Sciatic nerve (tissue), 2 donors: Measurements from ENCODE around the gene TRIM2. TPM values are rescaled to one million over a fixed set of nuclear protein-coding genes. Genes with fewer than 3 reads are reported as not detected.

Source experiments
- ATAC-seq: fragments of 200-7000 bp; cut with Tn5 transposase; one replicate; pipeline ENCODE4 v1.9.1; 2020; ENCODE audit warnings: mild to moderate bottlenecking, moderate library complexity
- DNase-seq: peaks from one replicate; pipeline ENCODE4 v3.0.0-alpha.2; 2020; ENCODE audit warnings: low spot score
- intact Hi-C: fragments of 100-400 bp; cut with DNase I; formaldehyde crosslinking; loops from one replicate; pipeline ENCODE4 v1.14.2; 2022
- total RNA-seq: library from RNA; stranded (reverse); fragmentation: NEBNext Ultra II Directional; extraction: Animal tissue kit (Norgen Biotek cat#: 25700); gene quantifications from one replicate; pipeline ENCODE4 v1.2.1, GENCODE V29; 2021
- donor health status: DM: no; HTN: no; CAD: no.
- donor health status: DM: no; HTN: no; CAD: no.

Gene TRIM2
- total RNA-seq, 1 donor from 2014 or later: 60.9 TPM

DNA sequence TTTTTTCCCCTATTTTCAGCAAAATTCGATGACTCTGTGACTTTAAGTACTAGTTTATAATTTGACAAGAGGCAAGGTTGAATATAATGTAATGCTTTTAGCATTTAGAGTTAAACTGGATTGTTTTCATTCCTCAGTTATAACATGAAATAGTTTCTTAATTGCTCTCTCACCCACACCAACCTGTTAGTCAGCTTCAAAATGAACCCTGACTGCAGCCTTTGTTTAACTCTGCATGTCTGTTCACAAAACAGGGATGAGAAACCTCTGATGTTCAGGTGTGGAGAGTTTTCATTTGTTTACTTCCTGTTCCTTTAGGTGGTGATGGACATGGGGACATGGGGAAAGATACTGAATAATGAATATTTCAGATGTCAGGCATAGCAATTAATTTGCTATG lies 90.4 kb downstream of the TRIM2 start:
- intact Hi-C loops: no loop called here

DNA sequence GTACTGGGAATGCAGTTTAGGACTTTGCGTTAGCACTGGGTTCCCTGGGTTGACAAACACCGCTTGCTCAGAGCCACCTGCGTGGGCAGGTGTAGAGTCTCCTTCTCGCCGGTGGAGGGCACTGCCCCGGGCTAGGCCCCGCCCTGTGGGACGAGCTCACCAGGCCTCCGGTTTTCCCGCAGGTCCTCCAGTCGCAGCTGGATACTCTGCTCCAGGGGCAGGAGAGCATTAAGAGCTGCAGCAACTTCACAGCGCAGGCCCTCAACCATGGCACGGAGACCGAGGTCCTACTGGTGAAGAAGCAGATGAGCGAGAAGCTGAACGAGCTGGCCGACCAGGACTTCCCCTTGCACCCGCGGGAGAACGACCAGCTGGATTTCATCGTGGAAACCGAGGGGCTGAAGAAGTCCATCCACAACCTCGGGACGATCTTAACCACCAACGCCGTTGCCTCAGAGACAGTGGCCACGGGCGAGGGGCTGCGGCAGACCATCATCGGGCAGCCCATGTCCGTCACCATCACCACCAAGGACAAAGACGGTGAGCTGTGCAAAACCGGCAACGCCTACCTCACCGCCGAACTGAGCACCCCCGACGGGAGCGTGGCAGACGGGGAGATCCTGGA lies 91.0 kb downstream of the TRIM2 start:
- ATAC-seq: no peak

More for the DNA sequence above, 90.4 kb downstream of the TRIM2 start:
- no peak for DNase-seq
- ATAC-seq: no peak

DNA sequence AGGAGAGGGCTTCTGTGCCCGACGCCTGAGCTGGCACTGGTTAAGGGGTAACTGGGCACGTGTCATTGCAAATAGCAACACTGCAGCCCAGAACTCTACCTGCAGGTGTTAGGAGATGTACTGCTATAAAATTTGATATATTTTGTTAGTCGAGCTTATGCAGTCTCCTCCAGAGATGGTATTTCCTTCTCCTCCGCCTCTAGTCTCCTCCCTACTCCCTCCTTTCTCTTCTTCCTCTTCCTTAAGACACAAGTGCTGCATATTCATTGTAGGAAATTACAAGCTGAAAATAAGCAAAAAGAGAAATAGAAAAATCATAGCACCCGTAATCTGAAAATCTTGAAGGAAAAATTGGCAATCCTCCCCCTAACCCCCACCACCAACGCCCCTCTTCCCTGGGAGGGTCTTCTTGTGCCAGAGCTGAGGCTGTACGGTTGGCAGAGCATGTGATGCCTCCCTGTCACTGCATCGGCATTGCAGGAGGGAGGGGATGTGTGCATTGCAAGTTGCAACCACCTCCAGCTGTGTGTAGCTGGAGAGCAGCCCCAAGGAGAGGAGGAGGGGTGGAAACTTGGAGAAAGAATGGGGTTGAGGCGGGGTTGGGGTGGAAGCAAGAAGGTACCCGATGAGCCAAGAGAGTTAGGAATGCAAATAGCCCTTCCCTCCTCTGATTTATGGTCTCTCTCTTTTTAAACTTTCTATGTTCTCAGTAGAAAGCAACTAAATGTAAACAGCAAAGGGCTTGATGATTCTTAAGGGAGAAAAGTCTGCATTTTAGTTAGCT lies 92.0 kb downstream of the TRIM2 start:
- peak; percentile 55 for ATAC-seq
- intact Hi-C loops: no loop called here
- no peak for DNase-seq

More for the DNA sequence above, 91.0 kb downstream of the TRIM2 start:
- intact Hi-C loops: no loop called here
- DNase-seq: no peak

DNA sequence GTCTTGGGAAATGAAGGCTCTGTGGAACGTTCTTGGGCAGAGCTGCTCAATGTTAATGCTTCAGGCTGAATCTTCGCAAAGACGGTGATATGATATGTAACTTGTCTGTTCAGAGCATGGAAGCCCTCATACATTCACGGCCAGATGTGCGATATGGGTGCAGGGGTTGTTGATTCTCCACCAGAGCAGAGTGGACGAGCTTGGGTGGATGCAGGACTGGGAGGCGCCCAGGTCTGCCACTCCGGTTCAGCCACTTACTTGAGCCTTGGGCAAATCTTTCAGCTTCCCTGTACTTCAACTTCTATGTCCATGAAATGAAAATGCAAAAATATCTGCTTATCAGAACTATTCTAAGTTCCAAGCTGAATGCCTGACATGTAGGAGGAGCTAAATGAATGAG lies 92.9 kb downstream of the TRIM2 start:
- DNase-seq: no peak
- intact Hi-C loops: no loop called here
- ATAC-seq: no peak

DNA sequence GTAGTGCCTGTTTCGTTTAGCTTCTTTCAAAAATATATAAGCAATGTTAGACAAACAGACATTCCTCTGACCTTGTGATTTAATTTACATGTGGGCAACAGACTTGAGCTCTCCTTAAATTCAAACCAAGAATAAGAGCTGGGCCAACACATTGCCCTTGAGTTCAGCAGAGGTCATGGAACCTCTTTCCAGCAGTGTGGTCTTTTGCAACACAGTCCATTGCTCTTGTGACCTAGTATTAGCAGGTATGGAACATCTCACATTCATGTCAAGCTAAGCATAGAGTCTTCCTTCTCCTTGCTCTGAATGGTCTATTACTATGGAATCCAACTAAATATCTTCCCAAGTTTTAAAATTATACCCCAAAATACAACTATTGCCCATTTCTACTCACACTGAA lies 106.5 kb downstream of the TRIM2 start:
- DNase-seq (no peak), ATAC-seq (no peak)
- intact Hi-C loops: no loop called here

DNA sequence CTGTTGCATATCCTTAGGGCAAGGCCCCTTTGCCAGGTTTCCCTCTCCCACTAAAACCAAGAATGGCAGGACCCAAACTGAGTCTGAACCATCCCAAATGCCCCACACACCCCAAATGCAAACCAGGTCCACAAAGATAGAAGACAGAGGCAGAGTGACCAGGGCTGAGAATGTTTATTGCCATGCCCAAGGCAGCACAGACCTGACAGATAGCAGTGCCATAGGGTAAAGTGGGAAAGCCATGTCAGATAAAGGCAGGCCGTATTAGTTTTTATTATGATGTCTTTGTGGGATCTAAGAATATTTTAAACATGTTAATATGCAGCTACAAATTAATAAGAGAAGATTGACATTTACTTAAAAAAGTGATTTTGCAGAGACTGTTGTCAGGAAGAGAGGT lies 110.7 kb downstream of the TRIM2 start:
- ATAC-seq (no peak), DNase-seq (no peak)
- intact Hi-C loops: no loop called here

DNA sequence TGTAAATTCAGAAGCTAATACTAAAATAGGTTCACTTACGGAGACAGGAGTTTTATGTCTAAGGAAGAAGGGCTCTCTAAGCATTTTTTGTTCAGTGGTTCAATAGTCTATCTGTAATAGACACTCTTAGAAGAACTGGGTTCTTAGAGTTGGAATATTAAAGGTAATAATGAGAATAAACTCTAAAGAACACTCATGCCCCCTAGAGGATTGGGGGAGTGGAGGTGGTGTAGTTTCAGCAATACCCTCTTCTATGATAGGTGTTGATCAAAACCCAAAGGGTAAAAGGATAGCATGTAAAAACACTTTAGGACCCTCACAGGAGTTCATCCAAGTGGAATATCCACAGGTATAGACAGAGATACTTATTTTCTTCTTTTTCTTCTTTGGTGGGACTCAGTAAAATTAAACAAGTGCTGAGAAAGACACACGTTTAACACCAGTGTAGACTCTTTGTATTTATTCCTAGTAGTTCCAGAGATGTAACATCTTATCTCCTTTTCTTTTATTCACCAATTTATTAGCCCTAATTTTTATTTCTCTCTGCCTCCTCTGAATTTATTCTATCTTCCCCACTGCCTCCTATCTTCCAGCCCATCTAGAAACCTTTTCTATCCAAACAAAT lies 114.6 kb downstream of the TRIM2 start:
- intact Hi-C loops: no loop called here
- no peak for DNase-seq
- peak; percentile 80 for ATAC-seq

DNA sequence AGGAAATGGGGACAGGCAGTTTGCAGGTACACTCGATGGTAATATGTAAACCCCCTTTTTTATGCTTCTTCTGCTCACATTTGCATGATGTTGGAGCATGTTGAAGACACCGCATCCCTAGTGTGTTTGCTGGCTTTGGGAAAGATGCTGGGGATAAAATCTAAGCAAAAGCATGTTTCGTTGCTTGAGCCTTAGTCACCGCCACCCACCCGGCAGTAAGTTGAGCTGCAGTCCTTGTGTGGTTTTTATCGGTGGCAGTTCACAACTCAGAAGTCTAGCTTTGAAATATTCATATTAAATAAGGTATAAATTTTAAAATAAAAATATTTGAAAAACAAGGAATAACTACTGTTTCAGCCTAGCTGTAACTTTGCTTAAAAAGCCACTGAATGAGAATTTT lies 118.5 kb downstream of the TRIM2 start:
- DNase-seq: no peak
- intact Hi-C loops: no loop called here
- no peak for ATAC-seq

DNA sequence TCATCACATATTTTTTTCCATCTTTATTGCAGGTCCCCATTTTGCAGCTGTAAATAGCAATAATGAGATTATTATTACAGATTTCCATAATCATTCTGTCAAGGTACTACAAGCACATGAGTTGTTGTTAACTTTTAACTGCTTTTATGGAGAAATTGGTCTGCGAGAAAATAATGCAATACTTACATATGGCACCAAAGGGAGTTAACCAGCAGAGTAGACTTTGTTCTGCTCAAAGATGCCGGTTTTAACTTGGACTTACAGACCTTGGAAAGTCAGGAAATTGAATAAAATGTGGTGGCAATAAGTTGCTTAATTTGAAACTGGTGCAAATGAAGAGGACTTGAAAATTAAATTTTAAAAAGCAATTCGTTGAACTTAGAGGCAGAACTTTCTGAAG lies 119.8 kb downstream of the TRIM2 start:
- ATAC-seq (no peak), DNase-seq (no peak)
- intact Hi-C loops: no loop called here

DNA sequence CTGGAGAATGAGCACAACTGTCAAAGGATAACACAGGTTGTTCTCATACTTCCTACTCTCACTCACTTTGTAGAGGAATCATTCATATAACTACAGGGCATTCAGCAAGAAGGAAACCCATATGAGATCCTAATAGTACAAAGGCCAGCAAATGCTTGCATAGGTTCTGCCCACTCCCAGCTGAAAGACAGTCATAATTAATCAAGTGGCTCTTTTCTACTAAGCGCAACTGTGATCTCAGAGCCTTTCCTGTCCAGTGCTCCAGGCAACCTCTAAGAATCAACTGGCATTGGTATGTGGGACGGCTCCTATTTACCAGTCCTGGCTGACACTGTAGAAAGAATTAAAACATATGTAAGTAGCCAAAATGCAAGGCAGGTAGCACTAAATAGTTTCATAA lies 121.3 kb downstream of the TRIM2 start:
- intact Hi-C loops: no loop called here

DNA sequence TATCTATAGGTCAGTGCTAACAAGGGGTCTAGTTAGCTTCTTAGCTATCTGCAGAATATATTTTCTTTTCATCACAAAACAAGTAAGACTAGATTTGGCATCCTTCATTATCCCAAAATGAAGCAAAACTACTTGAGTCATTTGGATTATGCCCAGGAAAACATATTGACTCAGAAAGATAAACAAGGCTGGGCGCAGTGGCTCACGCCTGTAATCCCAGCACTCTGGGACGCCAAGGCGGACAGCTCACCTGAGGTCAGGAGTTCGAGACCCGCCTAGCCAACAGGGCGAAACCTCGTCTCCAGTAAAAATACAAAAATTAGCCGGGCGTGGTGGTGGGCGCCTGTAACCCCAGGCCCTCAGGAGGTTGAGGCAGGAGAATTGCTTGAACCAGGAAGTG lies 122.3 kb downstream of the TRIM2 start:
- DNase-seq (no peak), ATAC-seq (no peak)
- intact Hi-C loops: no loop called here

More for the DNA sequence above, 121.3 kb downstream of the TRIM2 start:
- ATAC-seq (no peak), DNase-seq (no peak)

DNA sequence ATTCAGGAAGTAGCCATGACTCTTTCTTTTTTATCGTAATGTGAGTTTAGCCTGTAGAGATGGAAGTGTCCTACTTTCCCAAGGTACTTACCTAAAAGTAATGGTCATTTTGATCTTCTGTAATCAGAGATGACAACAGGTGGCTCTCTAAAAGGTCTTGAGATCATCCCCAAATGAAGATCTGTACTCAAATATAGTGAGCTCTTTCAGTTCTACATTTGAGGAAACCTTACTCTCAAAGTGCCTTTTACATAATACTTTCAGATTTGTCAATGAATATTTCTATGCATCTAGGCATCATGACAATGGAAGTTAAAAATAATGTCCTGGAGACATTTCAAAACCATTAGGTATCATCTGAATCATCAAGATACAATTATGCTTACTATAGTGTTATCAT lies 123.0 kb downstream of the TRIM2 start:
- intact Hi-C loops: no loop called here
- ATAC-seq (no peak), DNase-seq (no peak)

DNA sequence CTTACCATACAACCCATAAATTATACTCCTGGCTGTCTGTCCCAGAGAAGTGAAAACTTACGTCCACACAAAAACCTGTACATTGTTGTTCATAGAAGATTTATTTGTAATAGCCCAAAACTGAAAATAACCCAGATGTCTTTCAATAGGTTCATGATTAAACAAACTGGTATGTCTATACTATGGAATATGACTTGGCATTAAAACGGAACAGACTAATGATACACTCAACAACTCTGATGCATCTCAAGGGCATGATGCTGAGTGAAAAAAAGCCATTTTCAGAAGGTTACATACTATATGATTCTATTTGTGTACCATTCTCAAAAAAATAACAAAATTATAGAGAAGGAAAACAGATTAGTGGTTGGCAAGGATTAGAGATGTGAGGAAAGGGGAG lies 128.7 kb downstream of the TRIM2 start:
- ATAC-seq (no peak), DNase-seq (no peak)
- intact Hi-C loops: no loop called here

DNA sequence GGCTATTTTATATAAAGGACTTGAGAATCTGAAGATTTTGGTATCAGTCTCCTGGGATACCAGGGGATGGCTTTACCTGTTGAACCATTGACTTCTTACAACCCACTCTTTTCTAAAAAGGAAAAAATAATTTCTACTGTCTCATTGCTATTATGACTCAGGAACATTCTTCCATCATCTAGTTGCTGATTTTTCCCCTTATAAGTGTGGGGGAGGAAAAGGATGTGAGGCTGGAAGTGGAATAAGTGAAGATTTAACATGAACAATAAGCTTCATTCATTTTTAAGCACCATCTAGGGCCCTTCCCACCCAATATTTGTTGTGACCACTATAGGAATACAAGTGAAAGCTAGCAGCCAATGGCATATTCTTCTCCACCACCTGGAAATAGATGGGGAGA lies 129.6 kb downstream of the TRIM2 start:
- intact Hi-C loops: no loop called here

DNA sequence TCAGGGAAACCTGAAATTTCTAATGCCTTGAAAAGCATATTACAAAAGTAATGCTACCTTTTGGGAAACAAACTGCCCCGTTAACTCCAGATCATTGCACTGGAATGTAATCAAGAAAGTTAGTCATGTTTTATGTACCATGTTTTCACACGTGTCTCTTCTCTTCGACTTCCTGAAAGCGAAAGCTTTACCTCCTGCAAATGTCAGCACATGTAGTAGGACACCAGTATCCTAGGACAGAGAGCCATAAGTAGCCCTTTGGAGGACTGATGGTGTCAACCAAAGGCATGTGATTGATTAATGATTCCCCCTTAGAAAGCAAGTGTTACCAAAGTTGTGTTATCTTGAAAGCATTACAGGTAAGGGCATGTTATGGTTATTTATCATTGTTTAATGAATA lies 131.4 kb downstream of the TRIM2 start:
- DNase-seq (no peak), ATAC-seq (no peak)
- intact Hi-C loops: no loop called here

More for the DNA sequence above, 129.6 kb downstream of the TRIM2 start:
- DNase-seq: no peak
- no peak for ATAC-seq

DNA sequence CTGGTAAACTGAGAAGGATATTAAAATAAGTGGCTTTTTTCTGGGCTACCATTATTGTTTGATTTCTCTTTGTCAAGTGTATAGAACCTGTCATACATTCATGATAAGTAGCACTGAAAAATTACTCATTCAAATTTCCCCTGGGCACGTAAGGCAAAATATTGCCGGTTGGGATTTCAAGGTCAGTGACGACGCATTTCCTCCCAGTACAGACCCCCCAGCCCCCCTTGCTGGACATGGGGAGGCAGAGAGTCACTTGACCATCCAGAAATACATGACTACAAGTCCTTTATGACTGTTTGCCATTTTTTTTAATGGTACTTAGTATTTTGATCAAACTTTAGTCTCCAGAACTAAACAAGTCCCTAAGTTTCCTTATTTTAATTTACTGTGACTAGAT lies 133.4 kb downstream of the TRIM2 start:
- intact Hi-C loops: no loop called here
- no peak for ATAC-seq

DNA sequence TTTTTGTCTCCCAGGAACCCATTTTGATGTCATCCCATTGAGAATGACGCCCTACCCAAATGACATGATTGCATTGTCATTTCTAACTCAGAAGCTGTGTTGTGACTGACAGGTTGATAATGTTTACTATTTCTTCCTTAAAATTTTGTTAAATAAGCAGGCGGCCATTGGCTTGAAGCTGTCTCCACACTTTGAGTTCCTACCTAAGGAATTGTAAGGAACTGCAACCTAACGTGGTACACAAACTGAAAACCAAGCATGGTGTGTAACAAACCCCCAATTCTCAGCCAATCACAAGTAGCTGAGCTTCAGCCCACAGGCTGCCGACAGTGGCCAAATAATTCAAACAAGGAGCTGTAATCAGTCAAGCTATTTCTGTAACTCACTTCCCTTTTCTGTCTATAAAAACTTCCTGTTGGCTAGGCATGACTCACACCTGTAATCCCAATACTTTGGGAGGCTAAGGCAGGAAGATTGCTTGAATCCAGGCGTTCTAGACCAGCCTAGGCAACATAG lies 137.4 kb downstream of the TRIM2 start:
- DNase-seq (no peak), ATAC-seq (no peak)
- intact Hi-C loops: no loop called here

More for the DNA sequence above, 133.4 kb downstream of the TRIM2 start:
- DNase-seq: no peak

DNA sequence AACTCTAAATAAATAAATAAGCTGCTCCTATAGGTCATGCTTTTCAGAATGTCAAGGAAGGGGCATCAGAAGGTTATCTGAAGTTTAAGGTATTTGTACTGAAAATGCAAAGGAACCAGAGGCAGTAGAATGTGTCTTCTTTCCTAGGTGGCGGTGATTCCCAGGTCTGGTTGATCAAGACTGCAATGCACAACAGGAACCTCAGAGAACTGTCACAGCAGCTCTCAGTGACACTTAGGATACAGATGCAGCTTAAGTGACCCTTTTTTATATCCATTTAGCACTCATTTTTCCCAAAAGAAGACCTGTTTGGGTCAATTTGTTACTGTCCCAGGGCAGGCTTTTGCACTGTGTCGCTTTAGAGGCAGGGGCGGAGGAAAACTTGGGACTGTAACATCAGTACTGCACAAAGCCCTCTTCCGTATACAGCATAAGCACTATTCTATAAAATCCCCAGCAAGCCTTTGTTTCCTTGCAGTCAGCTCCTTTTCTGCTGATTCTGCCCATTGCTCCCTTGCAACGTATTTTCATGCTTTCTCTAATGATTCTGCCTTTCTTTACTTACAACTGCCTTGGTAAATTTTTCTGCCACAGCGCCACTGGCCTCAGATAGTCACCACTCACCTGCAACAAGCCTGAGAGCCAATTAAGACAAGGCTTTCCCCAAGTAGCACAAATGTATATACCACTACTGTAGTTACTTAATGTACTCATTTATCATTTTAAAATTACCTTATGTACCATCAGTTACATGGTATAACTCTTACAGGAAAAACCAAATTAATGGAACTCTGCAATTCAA lies 138.7 kb downstream of the TRIM2 start:
- ATAC-seq (no peak), DNase-seq (no peak)
- intact Hi-C loops: no loop called here
